ENCODE measurements around the gene ILDR2. TPM values are rescaled to one million over a fixed set of nuclear protein-coding genes. Genes with fewer than 3 reads are reported as not detected.

The ILDR2 gene
- total RNA-seq, 1 donor from 2014 or later: 1.6 TPM

DNA sequence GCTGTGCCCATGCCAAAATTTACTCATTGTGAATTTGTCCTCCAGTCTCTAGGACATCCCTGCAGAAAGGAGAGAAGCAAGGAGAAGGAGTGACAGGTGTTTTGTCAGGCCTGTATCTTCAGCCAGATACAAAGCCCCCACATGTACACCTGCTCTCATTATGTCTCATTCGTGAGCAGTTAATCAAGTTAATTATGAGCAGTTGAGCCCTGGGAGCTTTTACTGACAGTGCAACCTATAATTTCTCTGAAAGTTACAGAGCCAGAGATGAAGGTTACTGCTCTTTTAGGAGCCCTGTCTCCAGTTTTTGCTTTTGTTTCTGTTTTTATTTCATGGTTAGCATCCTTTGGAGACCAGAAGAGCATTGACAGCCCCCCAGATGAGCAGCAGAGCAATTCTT, 5.0 kb upstream of the ILDR2 start:
- H3K9me3 ChIP-seq: no peaks in the 10 kb centered on the region

DNA sequence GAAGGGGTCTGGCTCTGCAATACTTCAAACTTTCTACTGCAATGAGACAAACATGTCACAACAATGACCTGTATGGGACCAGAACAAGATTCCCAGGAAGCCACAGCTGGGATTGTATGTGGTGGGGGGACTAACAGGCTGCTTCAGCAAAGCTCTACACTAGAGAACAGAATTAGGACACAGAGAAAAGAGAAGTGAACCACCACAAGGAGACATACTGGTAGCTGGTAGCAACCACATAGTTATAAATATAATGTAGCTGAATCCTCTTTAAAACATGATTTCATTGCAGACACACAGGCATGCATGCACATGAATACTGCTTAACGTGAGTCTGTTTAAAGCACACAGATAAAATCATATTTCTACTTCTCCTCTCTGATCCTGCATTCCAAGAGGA, 3.5 kb upstream of the ILDR2 start:
- no peak for DNase-seq
- Histone ChIP-seq H3K36me3 (no peaks in the 10 kb centered on the region), H3K4me1 (peaks cover 8% of the 10 kb centered on the region), H3K9me3 (no peaks in the 10 kb centered on the region), H3K27ac (no peak overlapping the region), H3K27me3 (ENCODE audit: low read depth) (peaks cover 10% of the 10 kb centered on the region), H3K4me3 (no peak overlapping the region)
- no peak for ATAC-seq
- TF ChIP-seq, protein P1, sequence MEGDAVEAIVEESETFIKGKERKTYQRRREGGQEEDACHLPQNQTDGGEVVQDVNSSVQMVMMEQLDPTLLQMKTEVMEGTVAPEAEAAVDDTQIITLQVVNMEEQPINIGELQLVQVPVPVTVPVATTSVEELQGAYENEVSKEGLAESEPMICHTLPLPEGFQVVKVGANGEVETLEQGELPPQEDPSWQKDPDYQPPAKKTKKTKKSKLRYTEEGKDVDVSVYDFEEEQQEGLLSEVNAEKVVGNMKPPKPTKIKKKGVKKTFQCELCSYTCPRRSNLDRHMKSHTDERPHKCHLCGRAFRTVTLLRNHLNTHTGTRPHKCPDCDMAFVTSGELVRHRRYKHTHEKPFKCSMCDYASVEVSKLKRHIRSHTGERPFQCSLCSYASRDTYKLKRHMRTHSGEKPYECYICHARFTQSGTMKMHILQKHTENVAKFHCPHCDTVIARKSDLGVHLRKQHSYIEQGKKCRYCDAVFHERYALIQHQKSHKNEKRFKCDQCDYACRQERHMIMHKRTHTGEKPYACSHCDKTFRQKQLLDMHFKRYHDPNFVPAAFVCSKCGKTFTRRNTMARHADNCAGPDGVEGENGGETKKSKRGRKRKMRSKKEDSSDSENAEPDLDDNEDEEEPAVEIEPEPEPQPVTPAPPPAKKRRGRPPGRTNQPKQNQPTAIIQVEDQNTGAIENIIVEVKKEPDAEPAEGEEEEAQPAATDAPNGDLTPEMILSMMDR (IDR thresholded peaks at IDR 0.05): no peak
- intact Hi-C loops (cut with DNase I): no loop called here

More for the DNA sequence above, 5.0 kb upstream of the ILDR2 start:
- DNase-seq (no peak), ATAC-seq (no peak)
- H3K27ac ChIP-seq: no peak overlapping the region
- no peaks in the 10 kb centered on the region for H3K27me3 ChIP-seq (ENCODE audit: low read depth)
- TF ChIP-seq, protein P1 (IDR thresholded peaks at IDR 0.05): no peak
- H3K4me3 ChIP-seq: no peak overlapping the region
- intact Hi-C loops (cut with DNase I): no loop called here
- H3K36me3 ChIP-seq: no peaks in the 10 kb centered on the region
- no peaks in the 10 kb centered on the region for H3K4me1 ChIP-seq

DNA sequence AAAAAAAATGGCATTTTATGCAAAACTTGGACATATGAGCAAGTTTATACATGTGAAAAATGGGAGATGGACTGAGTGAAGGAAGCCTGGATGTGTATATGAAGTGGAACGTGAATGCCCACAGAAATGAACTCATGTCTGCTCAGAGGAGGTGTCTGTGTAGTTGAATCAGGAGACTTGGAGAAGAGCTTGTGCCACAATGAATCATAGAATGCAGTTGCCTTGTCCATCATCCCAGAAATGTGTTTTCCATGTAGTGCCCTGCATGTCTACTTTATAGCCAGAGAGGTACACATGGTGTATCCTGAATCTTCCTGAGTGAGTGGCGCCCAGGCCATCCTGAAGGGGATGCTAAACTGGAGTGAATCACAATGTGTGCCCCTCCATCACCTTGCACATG, 2.6 kb upstream of the ILDR2 start:
- Histone ChIP-seq H3K4me1 (peaks cover 8% of the 10 kb centered on the region), H3K9me3 (no peaks in the 10 kb centered on the region), H3K36me3 (no peaks in the 10 kb centered on the region), H3K27ac (no peak overlapping the region), H3K27me3 (ENCODE audit: low read depth) (peaks cover 19% of the 10 kb centered on the region), H3K4me3 (no peak overlapping the region)
- DNase-seq (no peak), ATAC-seq (no peak)
- TF ChIP-seq, protein P1 (IDR thresholded peaks at IDR 0.05): no peak
- intact Hi-C loops (cut with DNase I): no loop called here

DNA sequence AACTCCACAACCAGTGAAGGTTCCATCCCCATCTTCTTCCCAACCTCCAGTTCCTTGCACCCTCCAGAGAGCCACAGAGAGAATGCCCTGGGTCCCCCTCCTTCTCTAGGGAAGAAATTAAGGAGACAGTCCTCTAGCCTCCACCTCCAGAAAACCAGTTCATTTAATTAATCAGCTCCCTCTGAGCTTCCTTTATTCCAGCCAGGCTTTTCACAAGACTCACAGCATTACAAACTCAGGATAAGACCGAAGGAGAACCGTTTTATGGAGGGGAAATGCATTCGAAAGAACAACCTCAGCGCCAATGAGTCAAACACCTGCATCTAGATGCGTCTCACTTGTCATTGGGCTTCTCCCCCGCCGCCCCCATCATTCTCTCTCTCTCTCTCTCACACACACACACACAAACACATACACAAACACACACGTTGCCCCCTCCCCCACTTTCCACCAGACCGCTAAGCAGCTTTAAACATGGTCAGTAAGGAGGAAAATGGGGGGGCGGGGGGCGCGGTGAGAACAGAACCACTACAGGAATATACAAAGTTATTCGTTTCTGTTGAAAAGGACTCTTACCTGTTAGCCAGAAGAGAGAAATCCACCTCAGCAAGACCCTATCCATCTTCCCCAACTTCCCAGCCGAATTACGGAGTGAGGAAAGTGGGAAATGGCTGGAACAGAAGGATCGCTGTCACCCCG, 544 bp downstream of the ILDR2 start:
- TF ChIP-seq, protein P1 (IDR thresholded peaks at IDR 0.05): no peak
- ATAC-seq (no peak), DNase-seq (no peak)
- intact Hi-C loops (cut with DNase I): no loop called here
- Histone ChIP-seq H3K36me3 (no peaks in the 10 kb centered on the region), H3K4me1 (peaks cover 8% of the 10 kb centered on the region), H3K27ac (no peak overlapping the region), H3K27me3 (ENCODE audit: low read depth) (peaks cover 39% of the 10 kb centered on the region), H3K9me3 (no peaks in the 10 kb centered on the region), H3K4me3 (peak overlapping the region; percentile 44)

DNA sequence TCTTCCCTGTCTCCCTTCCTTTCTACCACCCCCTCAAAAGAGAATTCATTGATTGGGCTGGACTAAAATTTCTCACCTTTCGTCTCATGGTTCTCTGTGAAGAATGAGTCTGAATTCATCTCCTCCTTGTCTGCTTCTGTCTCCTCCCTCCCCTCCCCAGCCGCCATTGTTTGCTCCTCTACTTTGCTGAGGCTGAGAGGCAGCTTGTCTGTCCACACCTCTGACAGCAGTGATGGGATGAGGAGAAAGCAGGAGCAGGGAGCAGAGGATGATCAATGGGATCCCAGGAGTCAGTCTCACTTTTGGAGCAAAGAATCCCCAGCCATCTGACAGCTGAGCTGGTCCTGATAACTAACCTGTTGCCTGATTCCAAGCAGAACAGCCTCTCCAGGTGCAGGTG, 2.5 kb downstream of the ILDR2 start:
- intact Hi-C loops (cut with DNase I): no loop called here
- ATAC-seq (no peak), DNase-seq (no peak)
- Histone ChIP-seq H3K4me1 (peaks cover 8% of the 10 kb centered on the region), H3K36me3 (no peaks in the 10 kb centered on the region), H3K9me3 (no peaks in the 10 kb centered on the region), H3K27ac (no peak overlapping the region), H3K27me3 (ENCODE audit: low read depth) (peaks cover 40% of the 10 kb centered on the region), H3K4me3 (no peak overlapping the region)
- TF ChIP-seq, protein P1 (IDR thresholded peaks at IDR 0.05): no peak

All from lower lobe of right lung (tissue), 2 donors.